ENCODE results near the gene COPB2.
A peak's percentile ranks its signal among the peaks of the same experiment; 100 is the strongest.

The COPB2 gene

GRCh38 chr3:139389552-139390368 is at the start of gene COPB2:
TSS of gene COPB2 (minus strand) at chr3:139389647. CDS start at chr3:139389550, 97 bp downstream.
- Histone ChIP-seq H3K4me1 (ENCODE audit: control insufficient read depth, insufficient read depth, low read length) (no peaks in the 10 kb centered on the region), H3K36me3 (ENCODE audit: control insufficient read depth in 2 of 2, insufficient read depth in 1 of 2, low read length in 2 of 2) (peaks cover 0 to 4% of the 10 kb centered on the region in 2 experiments; a peak in 1 of 3 replicates), H3K9me3 (ENCODE audit: control insufficient read depth, insufficient read depth, low read depth, low read length) (no peaks in the 10 kb centered on the region), H3K4me3 (ENCODE audit: low read depth, low read length) (peak within 1 kb of the TSS; percentile 99), H3K27ac (ENCODE audit: extremely low read depth, low read depth, low read length) (peak within 1 kb of the TSS; percentile 64)
- CTCF ChIA-PET = interaction anchor here (0.7 to 1.6 kb wide), 3 partner anchors 11 to 172 kb away, joined by 3 to 4 read pairs (median 3); no protein-coding TSS in a partner anchor
- POLR2A ChIA-PET = interaction anchor here (0.6 to 1.2 kb wide), 5 partner anchors 16 to 145 kb away, joined by 3 to 4 read pairs (median 3); no protein-coding TSS in a partner anchor
- no peak for TF ChIP-seq HIC1 (tag by site-specific recombination; IDR thresholded peaks at IDR 0.05)
- no peak for TF ChIP-seq ZBTB26 (tag by site-specific recombination; optimal IDR thresholded peaks at IDR 0.05)
- TF ChIP-seq ZNF148 (tag by site-specific recombination; IDR thresholded peaks at IDR 0.05; ENCODE audit: borderline replicate concordance) = no peak
- no peak for TF ChIP-seq ZNF302 (tag by site-specific recombination; IDR thresholded peaks at IDR 0.05; ENCODE audit: low read depth)
- no peak for TF ChIP-seq ZNF416 (tag by site-specific recombination; IDR thresholded peaks at IDR 0.05)
- no peak for TF ChIP-seq WT1 (tag by site-specific recombination; IDR thresholded peaks at IDR 0.05)
- TF ChIP-seq ZBTB1 (tag by site-specific recombination; IDR thresholded peaks at IDR 0.05) = no peak
- 0 out of 2 replicates have a peak, but pooled peaks have one; percentile 25 for TF ChIP-seq ZXDB (tag by site-specific recombination; IDR thresholded peaks at IDR 0.05)
- no peak for TF ChIP-seq ZNF132 (tag by site-specific recombination; IDR thresholded peaks at IDR 0.05; ENCODE audit: borderline replicate concordance)
- no peak for TF ChIP-seq HOXA7 (CRISPR knock-in tag; IDR thresholded peaks at IDR 0.05; ENCODE audit: borderline replicate concordance)
- TF ChIP-seq ZNF121 (tag by site-specific recombination; IDR thresholded peaks at IDR 0.05) = no peak
- TF ChIP-seq ZNF792 (tag by site-specific recombination; IDR thresholded peaks at IDR 0.05) = no peak
- TF ChIP-seq ZIC2 (tag by site-specific recombination; IDR thresholded peaks at IDR 0.05) = peak; percentile 45; the same call in 1 of the 2 replicates
- TF ChIP-seq ZNF830 (tag by site-specific recombination; IDR thresholded peaks at IDR 0.05; ENCODE audit: low read depth) = no peak
- no peak for TF ChIP-seq ZNF624 (tag by site-specific recombination; IDR thresholded peaks at IDR 0.05)
- no peak for TF ChIP-seq PATZ1 (tag by site-specific recombination; IDR thresholded peaks at IDR 0.05)
- no peak for TF ChIP-seq ZNF549 (tag by site-specific recombination; IDR thresholded peaks at IDR 0.05)
- 0 out of 2 replicates have a peak, but pooled peaks have one; percentile 41 for TF ChIP-seq ZFHX2 (tag by site-specific recombination; conservative IDR thresholded peaks at IDR 0.05)
- TF ChIP-seq ZBTB21 (tag by site-specific recombination; IDR thresholded peaks at IDR 0.05) = peak; percentile 49; the same call in 1 of the 2 replicates
- TF ChIP-seq ZNF629 (tag by site-specific recombination; IDR thresholded peaks at IDR 0.05) = peak; percentile 82
- TF ChIP-seq ZNF10 (tag by site-specific recombination; IDR thresholded peaks at IDR 0.05) = peak; percentile 65; the same call in 1 of the 2 replicates
- no peak for TF ChIP-seq SCRT2 (tag by site-specific recombination; IDR thresholded peaks at IDR 0.05)
- peak; percentile 71 for TF ChIP-seq SP2 (tag by site-specific recombination; IDR thresholded peaks at IDR 0.05)
- TF ChIP-seq AEBP2 (tag by site-specific recombination; IDR thresholded peaks at IDR 0.05; ENCODE audit: borderline replicate concordance) = no peak
- no peak for TF ChIP-seq ZNF707 (tag by site-specific recombination; IDR thresholded peaks at IDR 0.05)
- TF ChIP-seq SCRT1 (tag by site-specific recombination; IDR thresholded peaks at IDR 0.05; ENCODE audit: borderline replicate concordance) = no peak
- TF ChIP-seq ZNF239 (tag by site-specific recombination; IDR thresholded peaks at IDR 0.05) = no peak
- TF ChIP-seq GLIS2 (tag by site-specific recombination; IDR thresholded peaks at IDR 0.05) = 0 out of 2 replicates have a peak, but pooled peaks have one; percentile 21
- TF ChIP-seq ZBTB20 (tag by site-specific recombination; IDR thresholded peaks at IDR 0.05) = peak; percentile 88

Measured in HEK293 (cell line).